H1 (cell line): ENCODE data around the gene TMEM198. TPM values are rescaled to one million over a fixed set of nuclear protein-coding genes. Genes with fewer than 3 reads are reported as not detected.

Experiments
- CTCF ChIA-PET: fragments of 300-600 bp; sonication (Branson Sonifier 250); formaldehyde crosslinking; loops from one replicate; lab custom pipeline; 2021; ENCODE audit not compliant: partially characterized antibody; lab: Charles Lee
- POLR2A ChIA-PET: fragments of 300-600 bp; sonication (Branson Sonifier 250); formaldehyde crosslinking; loops from one replicate; lab custom pipeline; 2021; ENCODE audit warnings: inconsistent platforms; ENCODE audit not compliant: partially characterized antibody; lab: Charles Lee
- DNase-seq, 2 experiments: peaks; one replicate each; pipeline versions ENCODE4 v3.0.0 to v3.0.0-alpha.2; 2010 to 2022; ENCODE audit warnings: low spot score in 2 of 2, low read depth in 1 of 2, mixed read lengths in 1 of 2
- FAIRE-seq: peaks from 2 replicates; lab custom pipeline; 2011; peaks lifted over from hg19 to GRCh38; lab: Jason Lieb, UNC
- H2AFZ ChIP-seq: 2 replicates; pipeline ENCODE4 v1.8.1; 2012; ENCODE audit warnings: low read length, inconsistent platforms
- H2AK5ac ChIP-seq: 2 replicates; pipeline ENCODE4 v1.6.1; 2013; ENCODE audit warnings: low read depth, low read length
- H2BK120ac ChIP-seq: replicated peaks from 2 replicates; pipeline ENCODE3; 2013; ENCODE audit warnings: low read depth, low read length, inconsistent platforms
- H2BK12ac ChIP-seq: 2 replicates; pipeline ENCODE4 v1.6.1; 2013; ENCODE audit warnings: low read depth, low read length
- H2BK15ac ChIP-seq: 2 replicates; pipeline ENCODE4 v1.6.1; 2013; ENCODE audit warnings: low read length
- H2BK20ac ChIP-seq: 2 replicates; pipeline ENCODE4 v1.6.1; 2013; ENCODE audit warnings: low read length
- H2BK5ac ChIP-seq: 2 replicates; pipeline ENCODE4 v1.6.1; 2013; ENCODE audit warnings: low read depth, low read length
- H3K14ac ChIP-seq: 2 replicates; pipeline ENCODE4 v1.6.1; 2013; ENCODE audit warnings: inconsistent platforms; ENCODE audit not compliant: insufficient read length
- H3K18ac ChIP-seq: 2 replicates; pipeline ENCODE4 v1.6.1; 2013; ENCODE audit warnings: low read length; ENCODE audit errors: extremely low read depth
- H3K23ac ChIP-seq: 2 replicates; pipeline ENCODE4 v1.6.1; 2013; ENCODE audit warnings: inconsistent platforms; ENCODE audit not compliant: insufficient read length
- H3K23me2 ChIP-seq: 2 replicates; pipeline ENCODE4 v1.6.1; 2013; ENCODE audit warnings: low read depth, low read length
- H3K27ac ChIP-seq: 2 replicates; pipeline ENCODE4 v1.6.1; 2011; ENCODE audit warnings: low read depth, low read length, inconsistent platforms
- H3K27me3 ChIP-seq, 4 experiments: replicated peaks in 1 of 4; 1 replicate in 1 of 4; 2 replicates in 3 of 4; pipeline versions ENCODE4 v1.6.1 to v1.8.1; 2011 to 2013; ENCODE audit warnings: low read length in 3 of 4, mild to moderate bottlenecking in 3 of 4, inconsistent platforms in 2 of 4, mixed read lengths in 2 of 4, moderate library complexity in 1 of 4; ENCODE audit not compliant: control insufficient read depth in 3 of 4, insufficient read depth in 3 of 4; ENCODE audit errors: extremely low read depth in 1 of 4
- H3K36me3 ChIP-seq, 4 experiments: 2 replicates each; pipeline versions ENCODE4 v1.6.1 to v1.8.1; 2011 to 2013; ENCODE audit warnings: mild to moderate bottlenecking in 4 of 4, low read length in 3 of 4, moderate library complexity in 2 of 4, control low read depth in 1 of 4, inconsistent platforms in 1 of 4; ENCODE audit not compliant: insufficient read depth in 4 of 4, control insufficient read depth in 2 of 4
- H3K4ac ChIP-seq: replicated peaks from 2 replicates; pipeline ENCODE3; 2013; ENCODE audit warnings: low read length, low read depth, mixed read lengths, inconsistent platforms; ENCODE audit not compliant: insufficient read length
- H3K4me1 ChIP-seq, 4 experiments: replicated peaks in 1 of 4; 1 replicate in 1 of 4; 2 replicates in 3 of 4; pipeline versions ENCODE4 v1.6.1 to v1.8.1; 2011 to 2013; ENCODE audit warnings: low read length in 3 of 4, inconsistent platforms in 2 of 4, mixed read lengths in 1 of 4; ENCODE audit not compliant: insufficient read depth in 4 of 4, control insufficient read depth in 3 of 4
- H3K4me2 ChIP-seq, 2 experiments: 2 replicates each; pipeline versions ENCODE4 v1.6.1 to v1.8.1; 2011 to 2013; ENCODE audit warnings: low read depth in 2 of 2, low read length in 2 of 2, control low read depth in 1 of 2, inconsistent platforms in 1 of 2, mild to moderate bottlenecking in 1 of 2; ENCODE audit not compliant: insufficient read depth in 1 of 2
- H3K4me3 ChIP-seq, 4 experiments: fragments of 200-600, 300-600 bp in 1 of 4; sonication (generic), shearing (Covaris generic), sonication (Bioruptor Twin) in 1 of 4; 2 replicates each; pipeline versions ENCODE4 v1.5.1 to v1.8.1; 2011 to 2016; ENCODE audit warnings: low read length in 4 of 4, low read depth in 3 of 4, control low read depth in 2 of 4, inconsistent platforms in 2 of 4, mild to moderate bottlenecking in 2 of 4, mixed read lengths in 1 of 4, moderate library complexity in 1 of 4; ENCODE audit not compliant: insufficient read depth in 2 of 4; ENCODE audit errors: extremely low read depth in 1 of 4
- H3K56ac ChIP-seq: replicated peaks from 2 replicates; pipeline ENCODE3; 2013; ENCODE audit warnings: low read depth, mild to moderate bottlenecking, mixed read lengths, low read length, inconsistent platforms; ENCODE audit not compliant: insufficient read length
- H3K79me1 ChIP-seq: 2 replicates; pipeline ENCODE4 v1.6.1; 2013; ENCODE audit warnings: low read depth, low read length, control low read depth
- H3K79me2 ChIP-seq, 2 experiments: 2 replicates each; pipeline versions ENCODE4 v1.6.1 to v1.8.1; 2012 to 2013; ENCODE audit warnings: low read length in 2 of 2, mild to moderate bottlenecking in 2 of 2, inconsistent platforms in 1 of 2; ENCODE audit not compliant: insufficient read depth in 2 of 2, control insufficient read depth in 1 of 2
- H3K9ac ChIP-seq, 4 experiments: replicated peaks in 1 of 4; 1 replicate in 1 of 4; 2 replicates in 3 of 4; pipeline versions ENCODE4 v1.6.1 to v1.8.1; 2011 to 2013; ENCODE audit warnings: low read depth in 3 of 4, low read length in 3 of 4, control low read depth in 2 of 4, mild to moderate bottlenecking in 2 of 4, moderate library complexity in 2 of 4, inconsistent platforms in 1 of 4; ENCODE audit errors: extremely low read depth in 1 of 4
- H3K9me3 ChIP-seq, 2 experiments: 2 replicates each; pipeline versions ENCODE4 v1.6.1 to v1.8.1; 2012 to 2013; ENCODE audit warnings: mild to moderate bottlenecking in 2 of 2, moderate library complexity in 2 of 2, control low read depth in 1 of 2, inconsistent platforms in 1 of 2, low read depth in 1 of 2, low read length in 1 of 2, mixed read lengths in 1 of 2; ENCODE audit not compliant: insufficient read depth in 2 of 2
- H4K20me1 ChIP-seq, 2 experiments: replicated peaks in 1 of 2; 2 replicates each; pipeline versions ENCODE3 to v1.8.1; 2011 to 2013; ENCODE audit warnings: inconsistent platforms in 2 of 2, low read length in 2 of 2, mild to moderate bottlenecking in 1 of 2; ENCODE audit not compliant: insufficient read depth in 2 of 2, control insufficient read depth in 1 of 2
- H4K5ac ChIP-seq: 2 replicates; pipeline ENCODE4 v1.6.1; 2013; ENCODE audit warnings: low read length, low read depth, mixed read lengths, inconsistent platforms; ENCODE audit not compliant: insufficient read length
- H4K8ac ChIP-seq: 2 replicates; pipeline ENCODE4 v1.8.0; 2013; ENCODE audit warnings: mild to moderate bottlenecking, moderate library complexity, low read length, inconsistent platforms; ENCODE audit not compliant: insufficient read depth; ENCODE audit errors: extremely low read depth
- H4K91ac ChIP-seq: replicated peaks from 2 replicates; pipeline ENCODE3; 2013; ENCODE audit warnings: low read length, mixed read lengths, inconsistent platforms; ENCODE audit not compliant: insufficient read length
- CEBPB ChIP-seq: IDR thresholded peaks from 2 replicates; pipeline ENCODE4 v1.6.1; 2012; ENCODE audit warnings: low read depth, low read length
- POLR2A ChIP-seq, 2 experiments: IDR thresholded peaks; 1 replicate in 1 of 2; 2 replicates in 1 of 2; pipeline ENCODE4 v1.6.1; 2011; ENCODE audit warnings: low read depth in 2 of 2, low read length in 2 of 2, mild to moderate bottlenecking in 2 of 2; ENCODE audit errors: control extremely low read depth in 1 of 2
- POLR2AphosphoS5 ChIP-seq: IDR thresholded peaks from 2 replicates; pipeline ENCODE4 v1.6.1; 2011; ENCODE audit warnings: low read depth, low read length
- SIN3A ChIP-seq, 2 experiments: IDR thresholded peaks in 1 of 2; conservative IDR thresholded peaks in 1 of 2; 2 replicates each; pipeline ENCODE4 v1.6.1; 2011 to 2012; ENCODE audit warnings: low read length in 2 of 2, improper control_type of control experiment in 1 of 2, low read depth in 1 of 2, mild to moderate bottlenecking in 1 of 2
- WGBS, 2 experiments: shearing (Covaris generic) in 1 of 2; methylation state at CpG; one replicate each; pipeline versions ENCODE4 v1.1.6 to v1.1.7; 2013 to 2015; ENCODE audit warnings: low lambda C conversion rate in 2 of 2, mixed read lengths in 2 of 2, inconsistent platforms in 1 of 2, low coverage in 1 of 2, missing lambda C conversion rate in 1 of 2; ENCODE audit not compliant: insufficient replicate concordance in 2 of 2, insufficient coverage in 1 of 2, insufficient read length in 1 of 2; ENCODE audit errors: extremely low coverage in 1 of 2, missing lambda C conversion rate in 1 of 2; 5-methylcytosine and 5-hydroxymethylcytosine counted together
- polyA plus RNA-seq, 7 experiments: library from polyadenylated mRNA; depleted of rRNA in 3 of 7; stranded (reverse) in 5 of 7; unstranded in 2 of 7; fragments of >200 nt in 5 of 7; fragments of 200-250 nt in 2 of 7; gene quantifications; 1 replicate in 5 of 7; 2 replicates in 1 of 7; 4 replicates in 1 of 7; pipeline versions ENCODE4 v1.2.1 to v1.2.3, GENCODE V29; 2011 to 2013; ENCODE audit warnings: missing spikeins in 2 of 7, mixed read lengths in 2 of 7
- total RNA-seq: library from RNA; stranded (reverse); fragmentation: NEBNext Ultra II Directional; extraction: Animal tissue kit (Norgen Biotek cat#: 25700); gene quantifications from 2 replicates; pipeline ENCODE4 v1.2.1, GENCODE V29; 2021

TMEM198 gene
- total and polyA plus RNA-seq, 2 of the 8 experiments (the other 6 are each of a cell fraction or from before 2014, with no cell fraction given) = 10.2 to 10.4 TPM

- Histone ChIP-seq H4K8ac (no peak overlapping the region; the same call in 1 of the 2 replicates), H4K20me1 (no peaks in the 10 kb centered on the region), H3K36me3 (peaks cover 0 to 32% (median 9%) of the 10 kb centered on the region in 4 experiments; a peak in 6 of 8 replicates), H2BK120ac (no peak overlapping the region), H3K4ac (peak overlapping the region; percentile 98), H3K27me3 (no peaks in the 10 kb centered on the region), H3K23ac (no peak overlapping the region), H3K23me2 (no peaks in the 10 kb centered on the region), H2BK20ac (peak overlapping the region; percentile 97; the same call in 1 of the 2 replicates), H2AFZ (no peak overlapping the region), H3K79me2 (peaks cover 0 to 4% of the 10 kb centered on the region in 2 experiments; a peak in 1 of 4 replicates), H2AK5ac (peak overlapping the region; percentile 97; the same call in 1 of the 2 replicates), H3K18ac (peak overlapping the region; percentile 95), H3K9ac (no peak overlapping the region; a peak in 2 of 7 replicates), H3K4me2 (peak overlapping the region; percentile 14 to 28; a peak in 3 of 4 replicates), H3K14ac (no peak overlapping the region), H3K4me3 (no peak overlapping the region), H3K4me1 (peaks cover 6 to 53% (median 46%) of the 10 kb centered on the region in 4 experiments), H3K27ac (peak overlapping the region; percentile 16; the same call in 1 of the 2 replicates), H3K79me1 (0 out of 2 replicates have a peak, but pooled peaks cover 2% of the 10 kb centered on the region), H3K9me3 (no peaks in the 10 kb centered on the region), H4K5ac (no peak overlapping the region), H2BK15ac (peak overlapping the region; percentile 98), H3K56ac (no peak overlapping the region), H4K91ac (peak overlapping the region; percentile 92), H2BK5ac (peak overlapping the region; percentile 97), H2BK12ac (peak overlapping the region; percentile 100)
- TF ChIP-seq CEBPB (no peak), POLR2A (IDR thresholded peaks at IDR 0.05; ENCODE audit: control extremely low read depth in 1 of 2, low read depth in 2 of 2, low read length in 2 of 2) (peak in 1 of 2 experiments; percentile 69; a peak in 1 of 3 replicates), SIN3A (conservative IDR thresholded peaks at IDR 0.05 in 1 of 2, IDR thresholded peaks at IDR 0.05 in 1 of 2; ENCODE audit: low read depth in 1 of 2, low read length in 2 of 2) (no peak), POLR2AphosphoS5 (peak; percentile 46; the same call in 1 of the 2 replicates)
- ChIA-PET POLR2A (interaction anchor here (0.8 to 17.5 kb wide), 17 partner anchors 8 to 140 kb away, joined by 3 to 293 read pairs (median 5); partner anchors contain the start of genes CHPF, INHA, OBSL1 and STK11IP), CTCF (interaction anchor here (0.9 to 19.7 kb wide), 40 partner anchors 10 to 208 kb away, joined by 3 to 293 read pairs (median 5); partner anchors contain the start of genes CHPF, DNPEP, INHA and OBSL1)
- FAIRE-seq (no peak), DNase-seq (no peak)
- 83% methylated on average over 24 of the region's 24 CpGs; no CpG with 5 or more reads in 1 of the 2 experiments for WGBS, 2 experiments
Observed at GRCh38 chr2:219561179-219562048, 17.6 kb downstream of the TMEM198 start.
